Measurements from ENCODE around the gene POLR2C.

DNA sequence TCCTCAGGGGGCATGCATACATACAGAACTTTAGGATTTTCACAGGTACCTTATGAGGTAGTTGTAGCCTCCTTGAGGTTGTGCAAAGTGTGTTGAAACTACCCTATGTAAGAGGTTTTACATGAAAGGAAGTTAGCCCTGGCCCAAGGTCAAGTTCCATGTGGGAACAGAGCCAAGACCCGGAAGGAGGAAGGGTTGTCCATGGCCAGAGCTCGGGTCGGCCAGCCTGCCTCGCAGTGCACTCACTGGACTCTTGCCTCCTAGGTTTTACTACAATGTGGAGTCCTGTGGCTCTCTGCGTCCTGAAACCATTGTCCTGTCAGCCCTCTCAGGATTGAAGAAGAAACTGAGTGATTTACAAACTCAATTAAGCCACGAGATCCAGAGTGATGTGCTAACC lies 8.2 kb downstream of the POLR2C start:
- TF ChIP-seq, protein P1, sequence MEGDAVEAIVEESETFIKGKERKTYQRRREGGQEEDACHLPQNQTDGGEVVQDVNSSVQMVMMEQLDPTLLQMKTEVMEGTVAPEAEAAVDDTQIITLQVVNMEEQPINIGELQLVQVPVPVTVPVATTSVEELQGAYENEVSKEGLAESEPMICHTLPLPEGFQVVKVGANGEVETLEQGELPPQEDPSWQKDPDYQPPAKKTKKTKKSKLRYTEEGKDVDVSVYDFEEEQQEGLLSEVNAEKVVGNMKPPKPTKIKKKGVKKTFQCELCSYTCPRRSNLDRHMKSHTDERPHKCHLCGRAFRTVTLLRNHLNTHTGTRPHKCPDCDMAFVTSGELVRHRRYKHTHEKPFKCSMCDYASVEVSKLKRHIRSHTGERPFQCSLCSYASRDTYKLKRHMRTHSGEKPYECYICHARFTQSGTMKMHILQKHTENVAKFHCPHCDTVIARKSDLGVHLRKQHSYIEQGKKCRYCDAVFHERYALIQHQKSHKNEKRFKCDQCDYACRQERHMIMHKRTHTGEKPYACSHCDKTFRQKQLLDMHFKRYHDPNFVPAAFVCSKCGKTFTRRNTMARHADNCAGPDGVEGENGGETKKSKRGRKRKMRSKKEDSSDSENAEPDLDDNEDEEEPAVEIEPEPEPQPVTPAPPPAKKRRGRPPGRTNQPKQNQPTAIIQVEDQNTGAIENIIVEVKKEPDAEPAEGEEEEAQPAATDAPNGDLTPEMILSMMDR (IDR thresholded peaks at IDR 0.05; ENCODE audit: poor library complexity): no peak
- TF ChIP-seq EZH2phosphoT487 (IDR thresholded peaks at IDR 0.05; ENCODE audit: low read depth, severe bottlenecking, unreplicated experiment): no peak

Data from hepatocyte (in vitro differentiated cells).